Mucosa of stomach (tissue), 1 donor: ENCODE data around the gene SLCO3A1.

Source experiments
- H3K27me3 ChIP-seq: one replicate; pipeline ENCODE4 v1.7.0; 2013; ENCODE audit warnings: mild to moderate bottlenecking, low read length; ENCODE audit not compliant: control insufficient read depth, insufficient read depth
- H3K36me3 ChIP-seq: one replicate; pipeline ENCODE4 v1.7.0; 2013; ENCODE audit warnings: low read length; ENCODE audit not compliant: control insufficient read depth, insufficient read depth
- H3K4me1 ChIP-seq: one replicate; pipeline ENCODE4 v1.7.0; 2013; ENCODE audit warnings: mild to moderate bottlenecking, low read length; ENCODE audit not compliant: control insufficient read depth, insufficient read depth
- H3K4me3 ChIP-seq: one replicate; pipeline ENCODE4 v1.7.0; 2013; ENCODE audit warnings: low read length
- H3K9ac ChIP-seq: one replicate; pipeline ENCODE4 v1.7.0; 2013; ENCODE audit warnings: mild to moderate bottlenecking, low read length, moderate library complexity
- H3K9me3 ChIP-seq: one replicate; pipeline ENCODE4 v1.7.0; 2013; ENCODE audit warnings: mild to moderate bottlenecking, low read length, moderate library complexity; ENCODE audit not compliant: control insufficient read depth
- donor health status: Pancreatic carcinoma.

SLCO3A1 gene

GRCh38 chr15:92166751-92167405 is 313.4 kb downstream of the SLCO3A1 start:
- no peak overlapping the region for H3K9ac ChIP-seq
- H3K4me3 ChIP-seq: no peak overlapping the region
- H3K9me3 ChIP-seq: no peaks in the 10 kb centered on the region
- H3K36me3 ChIP-seq: no peaks in the 10 kb centered on the region
- H3K27me3 ChIP-seq: no peaks in the 10 kb centered on the region
- H3K4me1 ChIP-seq: peaks cover 37% of the 10 kb centered on the region

GRCh38 chr15:92167451-92167850 is 313.9 kb downstream of the SLCO3A1 start:
- H3K4me3 ChIP-seq: no peak overlapping the region
- no peak overlapping the region for H3K9ac ChIP-seq
- no peaks in the 10 kb centered on the region for H3K9me3 ChIP-seq
- no peaks in the 10 kb centered on the region for H3K27me3 ChIP-seq
- peaks cover 37% of the 10 kb centered on the region for H3K4me1 ChIP-seq
- H3K36me3 ChIP-seq: no peaks in the 10 kb centered on the region

GRCh38 chr15:92168066-92168683 is 314.7 kb downstream of the SLCO3A1 start:
- Histone ChIP-seq H3K36me3 (no peaks in the 10 kb centered on the region), H3K4me3 (no peak overlapping the region), H3K9me3 (no peaks in the 10 kb centered on the region), H3K9ac (no peak overlapping the region), H3K27me3 (no peaks in the 10 kb centered on the region), H3K4me1 (peaks cover 37% of the 10 kb centered on the region)

- Histone ChIP-seq H3K4me3 (no peak overlapping the region), H3K27me3 (no peaks in the 10 kb centered on the region), H3K9ac (no peak overlapping the region), H3K9me3 (no peaks in the 10 kb centered on the region), H3K4me1 (peaks cover 19% of the 10 kb centered on the region), H3K36me3 (no peaks in the 10 kb centered on the region)
These were observed 317.4 kb downstream of the SLCO3A1 start for GRCh38 chr15:92170897-92171296.

GRCh38 chr15:92178911-92179310 is 325.4 kb downstream of the SLCO3A1 start:
- H3K9me3 ChIP-seq: no peaks in the 10 kb centered on the region
- H3K4me3 ChIP-seq: no peak overlapping the region
- no peaks in the 10 kb centered on the region for H3K4me1 ChIP-seq
- no peaks in the 10 kb centered on the region for H3K36me3 ChIP-seq
- no peaks in the 10 kb centered on the region for H3K27me3 ChIP-seq
- no peak overlapping the region for H3K9ac ChIP-seq

- H3K9me3 ChIP-seq: no peaks in the 10 kb centered on the region
- no peaks in the 10 kb centered on the region for H3K4me1 ChIP-seq
- H3K4me3 ChIP-seq: no peak overlapping the region
- no peaks in the 10 kb centered on the region for H3K36me3 ChIP-seq
- no peak overlapping the region for H3K9ac ChIP-seq
- no peaks in the 10 kb centered on the region for H3K27me3 ChIP-seq
These were observed 330.6 kb downstream of the SLCO3A1 start for GRCh38 chr15:92184142-92184541.

- Histone ChIP-seq H3K27me3 (no peaks in the 10 kb centered on the region), H3K4me3 (no peak overlapping the region), H3K9ac (no peak overlapping the region), H3K4me1 (no peaks in the 10 kb centered on the region), H3K36me3 (no peaks in the 10 kb centered on the region), H3K9me3 (no peaks in the 10 kb centered on the region)
These were observed 331.2 kb downstream of the SLCO3A1 start for GRCh38 chr15:92184679-92185230.

- H3K27me3 ChIP-seq: no peaks in the 10 kb centered on the region
- H3K4me3 ChIP-seq: no peak overlapping the region
- H3K9me3 ChIP-seq: no peaks in the 10 kb centered on the region
- no peaks in the 10 kb centered on the region for H3K4me1 ChIP-seq
- H3K36me3 ChIP-seq: no peaks in the 10 kb centered on the region
- no peak overlapping the region for H3K9ac ChIP-seq
These were observed 334.5 kb downstream of the SLCO3A1 start for GRCh38 chr15:92187975-92188374.

GRCh38 chr15:92189166-92189565 is 335.7 kb downstream of the SLCO3A1 start:
- Histone ChIP-seq H3K4me1 (no peaks in the 10 kb centered on the region), H3K27me3 (no peaks in the 10 kb centered on the region), H3K9me3 (no peaks in the 10 kb centered on the region), H3K4me3 (no peak overlapping the region), H3K36me3 (no peaks in the 10 kb centered on the region), H3K9ac (no peak overlapping the region)

GRCh38 chr15:92195241-92195640 is 341.7 kb downstream of the SLCO3A1 start:
- Histone ChIP-seq H3K9ac (no peak overlapping the region), H3K27me3 (no peaks in the 10 kb centered on the region), H3K4me1 (no peaks in the 10 kb centered on the region), H3K36me3 (no peaks in the 10 kb centered on the region), H3K9me3 (no peaks in the 10 kb centered on the region), H3K4me3 (no peak overlapping the region)

- no peak overlapping the region for H3K4me3 ChIP-seq
- no peaks in the 10 kb centered on the region for H3K9me3 ChIP-seq
- no peaks in the 10 kb centered on the region for H3K4me1 ChIP-seq
- no peaks in the 10 kb centered on the region for H3K27me3 ChIP-seq
- no peaks in the 10 kb centered on the region for H3K36me3 ChIP-seq
- H3K9ac ChIP-seq: no peak overlapping the region
These were observed 342.8 kb downstream of the SLCO3A1 start for GRCh38 chr15:92196342-92196741.

- Histone ChIP-seq H3K4me3 (no peak overlapping the region), H3K9me3 (no peaks in the 10 kb centered on the region), H3K4me1 (no peaks in the 10 kb centered on the region), H3K36me3 (no peaks in the 10 kb centered on the region), H3K9ac (no peak overlapping the region), H3K27me3 (no peaks in the 10 kb centered on the region)
These were observed 344.2 kb downstream of the SLCO3A1 start for GRCh38 chr15:92197746-92198145.
